Stimulated activated CD8-positive, alpha-beta memory T cell treated with anti-CD3 and anti-CD28 coated beads, Interleukin-12 subunit alpha, Interleukin-12 subunit beta, amount 100 ng/mL, for 24 hours (primary cell): ENCODE data around the gene DEAF1.

ENCODE experiments used
- DNase-seq: peaks from one replicate; pipeline ENCODE4 v3.0.0-alpha.2; 2020; ENCODE audit errors: extremely low read depth

The DEAF1 gene

DNA sequence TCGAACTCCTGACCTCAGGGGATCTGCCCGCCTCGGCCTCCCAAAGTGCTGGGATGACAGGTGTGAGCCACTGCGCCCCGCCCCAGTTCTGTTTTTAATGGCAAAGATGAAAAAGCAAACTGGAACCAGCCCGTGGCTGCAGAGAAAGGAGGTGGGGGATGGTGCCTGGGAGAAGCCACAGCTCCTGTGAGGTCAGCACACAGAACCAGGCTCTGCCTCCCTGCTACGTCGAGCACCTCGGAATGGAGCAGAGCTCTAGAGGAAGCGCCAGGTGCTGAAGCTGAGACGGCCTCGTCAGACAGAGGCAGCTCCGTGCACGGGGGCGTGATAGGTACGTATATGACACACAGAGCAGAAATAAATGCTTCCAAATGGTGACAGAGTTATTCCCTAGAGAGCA, 49.5 kb downstream of the DEAF1 start:
- no peak for DNase-seq

DNA sequence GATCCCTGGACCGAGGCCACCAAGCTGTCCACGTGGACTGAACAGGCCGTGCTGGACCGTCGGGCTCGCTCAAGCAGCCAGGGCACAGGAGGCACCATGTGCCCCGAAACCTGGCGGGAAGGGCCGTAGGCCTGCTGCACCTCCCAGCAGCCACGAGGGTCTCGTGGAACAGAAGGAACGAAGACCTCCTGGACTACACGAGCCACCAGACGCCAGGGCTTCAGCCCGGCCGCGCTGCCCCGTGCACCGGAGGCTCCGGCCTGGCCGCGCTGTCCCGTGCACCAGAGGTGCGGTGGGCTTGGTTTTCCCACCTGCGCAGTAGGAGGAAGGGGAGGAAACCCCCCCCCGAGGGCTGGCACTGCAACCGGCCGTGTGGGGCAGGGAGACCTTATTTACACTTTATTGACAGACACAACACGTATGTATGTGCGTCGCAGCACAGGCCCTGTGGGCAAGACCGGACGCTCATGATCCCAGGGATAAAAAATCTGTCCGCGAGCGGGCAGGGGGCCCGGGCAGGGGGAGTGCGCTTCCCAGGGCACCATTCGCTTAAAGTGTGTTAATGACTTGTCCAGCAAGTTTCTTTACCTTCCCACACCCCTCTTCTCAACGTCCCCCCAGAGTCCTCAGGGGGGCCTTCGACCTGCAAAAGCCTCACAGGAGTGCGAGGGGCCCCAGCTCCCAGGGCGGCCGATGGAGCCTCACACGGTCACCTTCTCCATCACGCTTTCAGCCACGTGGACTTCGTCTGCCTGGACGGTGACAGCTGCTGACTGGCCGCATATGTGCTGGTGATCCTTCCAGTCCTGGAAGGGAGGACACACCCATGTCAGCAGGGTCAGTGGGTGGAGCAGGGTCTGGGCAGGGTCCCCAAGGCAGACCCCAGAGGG, 50.9 kb downstream of the DEAF1 start:
- no peak for DNase-seq

DNA sequence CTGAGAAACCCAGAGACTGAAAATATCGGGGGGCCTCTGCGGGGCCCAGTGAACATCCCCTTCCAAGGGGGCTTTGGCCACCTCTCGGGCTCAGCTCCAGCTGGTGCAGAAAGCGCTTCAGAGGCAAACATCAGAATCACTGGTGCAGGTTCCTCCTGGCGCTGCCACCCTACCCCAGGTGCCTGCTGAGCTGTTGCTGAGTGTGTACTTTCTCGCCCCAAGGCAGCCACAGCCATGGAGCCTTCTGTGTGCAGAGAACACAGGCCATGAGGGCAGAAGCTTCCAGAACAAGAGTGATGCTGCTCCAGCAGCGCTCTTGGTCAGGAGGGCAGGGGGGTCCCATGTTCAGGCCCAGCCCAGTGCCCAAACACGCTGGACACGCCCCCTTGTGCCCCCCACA, 51.7 kb downstream of the DEAF1 start:
- no peak for DNase-seq

GRCh38 chr11:641806-642370, 53.1 kb downstream of the DEAF1 start:
- no peak for DNase-seq

- DNase-seq: no peak
Measured at GRCh38 chr11:640021-640706, 54.9 kb downstream of the DEAF1 start.

GRCh38 chr11:639332-639955, 55.6 kb downstream of the DEAF1 start:
- DNase-seq: no peak

- DNase-seq: no peak
Measured at GRCh38 chr11:638631-639331, 56.2 kb downstream of the DEAF1 start.

- DNase-seq: no peak
Measured at GRCh38 chr11:637593-638521, 57.2 kb downstream of the DEAF1 start.

GRCh38 chr11:637333-637592, 57.8 kb downstream of the DEAF1 start:
- DNase-seq: no peak

GRCh38 chr11:636511-637332, 58.3 kb downstream of the DEAF1 start, which contains the start of gene DRD4:
Gene DRD4 (plus strand): TSS chr11:637269. CDS start chr11:637305, 36 bp downstream.
- DNase-seq: no peak

DNA sequence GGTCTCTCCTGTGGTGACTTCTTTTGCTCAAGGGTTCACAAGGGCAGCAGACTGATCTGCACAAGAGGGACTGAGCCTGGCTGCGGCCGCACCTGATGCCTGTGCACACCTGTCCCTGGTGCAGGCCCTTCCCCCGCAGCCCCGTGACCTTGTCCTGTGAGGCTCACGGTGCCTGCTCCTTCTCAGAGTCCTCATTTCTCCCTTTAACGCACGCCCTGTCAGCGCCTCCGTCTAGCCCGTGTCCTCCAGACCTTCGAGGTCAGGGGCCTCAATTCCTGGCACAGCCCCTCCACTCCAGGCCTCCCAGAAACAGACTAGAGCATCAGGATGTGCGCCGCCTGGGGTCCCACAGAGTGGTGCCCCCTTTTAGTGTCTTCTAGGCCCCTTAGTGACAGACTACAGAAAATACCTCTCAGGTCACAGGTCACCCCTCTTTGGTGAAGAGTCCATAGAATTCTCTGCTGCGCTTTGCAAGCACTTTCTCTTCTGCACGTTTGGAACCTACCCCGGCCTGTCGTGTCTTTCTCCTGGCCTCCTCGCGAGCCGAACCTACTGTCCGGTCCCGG, 59.0 kb downstream of the DEAF1 start:
- no peak for DNase-seq

DNA sequence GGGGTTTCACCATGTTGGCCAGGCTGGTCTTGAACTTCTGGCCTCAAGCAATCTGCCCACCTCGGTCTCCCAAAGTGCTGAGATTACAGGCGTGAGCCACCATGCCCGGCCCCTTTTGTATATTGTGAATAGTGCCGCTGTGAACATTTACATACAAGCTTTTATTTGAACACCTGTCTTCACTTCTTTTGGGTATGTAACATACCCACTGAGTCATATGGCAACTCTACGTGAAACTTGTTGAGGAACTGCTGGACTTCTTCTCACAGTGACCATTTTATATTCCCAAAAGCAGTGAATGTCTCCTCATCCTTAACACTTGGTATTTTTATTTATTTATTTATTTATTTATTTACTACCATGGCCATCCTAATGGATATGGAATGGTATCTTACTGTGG, 64.2 kb downstream of the DEAF1 start:
- DNase-seq: no peak

GRCh38 chr11:629237-629583, 65.8 kb downstream of the DEAF1 start:
- DNase-seq: no peak

DNA sequence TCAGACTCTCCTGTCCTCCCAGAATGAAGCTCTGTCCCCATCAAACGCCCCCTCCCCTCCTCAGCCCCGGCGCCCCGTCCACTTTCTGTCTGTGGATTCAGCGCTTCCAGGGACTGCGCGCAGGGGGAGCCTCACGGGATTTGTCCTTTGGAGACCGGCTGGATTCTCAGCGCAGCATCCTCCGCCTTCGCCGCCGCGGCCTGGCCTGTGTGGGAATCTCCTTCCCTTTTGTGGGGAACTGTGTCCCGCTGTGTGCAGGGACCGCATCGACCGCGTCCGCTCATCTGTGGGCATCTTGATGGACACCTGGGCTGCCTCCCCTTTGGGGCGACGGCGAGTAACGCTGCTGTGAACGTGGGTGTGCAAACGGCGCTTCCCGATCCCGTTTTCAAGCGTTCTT, 67.0 kb downstream of the DEAF1 start:
- DNase-seq: no peak

DNA sequence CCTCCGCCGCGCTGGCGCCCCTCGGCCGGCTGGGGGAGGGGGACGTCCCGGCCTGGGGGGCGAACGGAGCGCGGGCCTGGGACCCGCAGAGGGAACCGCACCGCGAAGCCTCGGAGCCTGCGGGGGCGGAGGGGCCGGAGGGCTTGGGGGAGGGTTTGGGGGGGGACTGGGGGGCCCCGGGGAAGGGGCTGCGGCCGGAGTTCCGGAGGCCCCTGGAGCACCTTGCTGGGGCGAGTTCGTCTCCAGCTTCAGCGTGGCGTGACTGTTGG, 67.8 kb downstream of the DEAF1 start:
- no peak for DNase-seq

GRCh38 chr11:626475-627307, 68.3 kb downstream of the DEAF1 start, which contains the start of gene SCT:
Gene SCT (minus strand): TSS chr11:627181. CDS start chr11:627143, 38 bp downstream.
- DNase-seq: no peak

DNA sequence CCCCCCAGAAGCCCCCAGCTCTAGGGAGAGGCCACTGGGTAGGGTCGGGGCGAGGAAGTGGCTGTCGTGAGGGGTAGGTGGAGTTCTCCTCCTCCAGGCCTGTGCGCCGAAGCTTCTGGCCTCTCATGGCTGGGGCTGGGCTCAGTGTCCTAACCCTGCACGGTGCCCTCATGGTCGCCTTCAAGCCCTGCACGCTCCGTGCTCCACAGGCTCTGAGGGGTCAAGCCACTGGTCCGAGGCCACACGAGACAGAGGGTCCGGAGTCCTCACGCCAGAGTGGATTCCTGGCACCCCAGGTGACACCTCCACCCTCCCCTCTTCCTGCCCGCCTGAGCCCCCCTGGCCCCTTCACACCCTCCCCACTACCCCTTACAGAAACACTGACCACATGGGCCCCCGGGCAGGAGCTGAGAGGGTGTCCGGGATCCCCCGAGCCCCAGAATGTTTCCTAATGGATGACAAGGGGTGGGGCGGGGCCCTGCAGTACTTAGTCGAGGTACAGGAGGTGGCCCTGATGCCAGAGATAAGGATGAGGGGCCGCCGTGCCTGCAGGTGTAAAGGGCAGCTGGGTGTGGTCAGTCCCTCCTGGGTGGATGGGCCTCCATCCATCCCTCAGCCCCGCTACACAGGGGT, 69.3 kb downstream of the DEAF1 start:
- no peak for DNase-seq
